WTC11 (cell line): ENCODE measurements around the gene USP15. TPM values are rescaled to one million over a fixed set of nuclear protein-coding genes. Genes with fewer than 3 reads are reported as not detected.

Experiments
- ATAC-seq: fragments of 200-7000 bp; cut with Tn5 transposase; 2 replicates; pipeline ENCODE4 v1.10.0; 2021; ENCODE audit warnings: mild to moderate bottlenecking, moderate library complexity
- CTCF ChIA-PET: fragments of 300-600 bp; sonication (Branson Sonifier 250); formaldehyde crosslinking; loops from one replicate; lab custom pipeline; 2021; ENCODE audit warnings: antibody characterized with exemption; lab: Charles Lee
- POLR2A ChIA-PET: fragments of 350-600 bp; sonication (Branson Sonifier 250); formaldehyde crosslinking; loops from one replicate; lab custom pipeline; 2021; ENCODE audit warnings: antibody characterized with exemption; lab: Charles Lee
- DNase-seq: peaks from one replicate; pipeline ENCODE4 v3.0.0; 2021; ENCODE audit warnings: low spot score
- H3K27ac Mint-ChIP-seq: 2 replicates; pipeline ENCODE4 v1.8.0; 2021; ENCODE audit warnings: mixed read lengths
- H3K27me3 Mint-ChIP-seq: 2 replicates; pipeline ENCODE4 v1.8.0; 2021; ENCODE audit warnings: low read depth, mild to moderate bottlenecking, moderate library complexity, mixed read lengths
- H3K36me3 Mint-ChIP-seq: 2 replicates; pipeline ENCODE4 v1.8.0; 2021; ENCODE audit warnings: mixed read lengths
- H3K4me1 Mint-ChIP-seq: 2 replicates; pipeline ENCODE4 v1.8.0; 2022; ENCODE audit warnings: mixed read lengths
- H3K4me3 Mint-ChIP-seq: 2 replicates; pipeline ENCODE4 v1.8.0; 2021; ENCODE audit warnings: mild to moderate bottlenecking, moderate library complexity, mixed read lengths
- H3K9me3 Mint-ChIP-seq: 2 replicates; pipeline ENCODE4 v1.8.0; 2021; ENCODE audit warnings: mixed read lengths
- ATF1 ChIP-seq: sonication (generic); formaldehyde crosslinking; IDR thresholded peaks from 2 replicates; pipeline ENCODE4 v1.8.1; 2023; ENCODE audit warnings: mild to moderate bottlenecking, moderate library complexity, missing genetic modification reagents
- CREB1 ChIP-seq: sonication (generic); formaldehyde crosslinking; IDR thresholded peaks from 2 replicates; pipeline ENCODE4 v1.8.0; 2023; ENCODE audit warnings: mild to moderate bottlenecking, missing genetic modification reagents
- EMX1 ChIP-seq: fragments of 250-450 bp; sonication (Bioruptor Pico); IDR thresholded peaks from 2 replicates; pipeline ENCODE4 v1.8.0; 2021; ENCODE audit warnings: mild to moderate bottlenecking
- ESRRA ChIP-seq: sonication (generic); formaldehyde crosslinking; IDR thresholded peaks from 2 replicates; pipeline ENCODE4 v1.8.1; 2022; ENCODE audit warnings: mild to moderate bottlenecking, missing genetic modification reagents, borderline replicate concordance
- ETV6 ChIP-seq: sonication (generic); formaldehyde crosslinking; IDR thresholded peaks from 2 replicates; pipeline ENCODE4 v1.8.1; 2022; ENCODE audit warnings: mild to moderate bottlenecking, missing genetic modification reagents
- FOXK1 ChIP-seq: sonication (generic); formaldehyde crosslinking; IDR thresholded peaks from 2 replicates; pipeline ENCODE4 v1.8.0; 2022; ENCODE audit warnings: mild to moderate bottlenecking, moderate library complexity, missing genetic modification reagents
- GABPB1 ChIP-seq: sonication (generic); formaldehyde crosslinking; IDR thresholded peaks from 2 replicates; pipeline ENCODE4 v1.8.1; 2023; ENCODE audit warnings: mild to moderate bottlenecking, missing genetic modification reagents
- JUN ChIP-seq: sonication (generic); formaldehyde crosslinking; IDR thresholded peaks from 2 replicates; pipeline ENCODE4 v1.8.0; 2023; ENCODE audit warnings: mild to moderate bottlenecking, missing genetic modification reagents
- KAT7 ChIP-seq: sonication (generic); formaldehyde crosslinking; IDR thresholded peaks from 2 replicates; pipeline ENCODE4 v1.8.1; 2023; ENCODE audit warnings: missing genetic modification reagents, mild to moderate bottlenecking, borderline replicate concordance
- MYBL2 ChIP-seq: sonication (generic); formaldehyde crosslinking; IDR thresholded peaks from 2 replicates; pipeline ENCODE4 v1.8.1; 2023; ENCODE audit warnings: mild to moderate bottlenecking, moderate library complexity, missing genetic modification reagents
- NFATC4 ChIP-seq: fragments of 250-450 bp; sonication (Bioruptor Pico); IDR thresholded peaks from 2 replicates; pipeline ENCODE4 v1.9.0; 2021; ENCODE audit warnings: mild to moderate bottlenecking
- NFE2L1 ChIP-seq: sonication (generic); formaldehyde crosslinking; IDR thresholded peaks from 2 replicates; pipeline ENCODE4 v1.8.1; 2023; ENCODE audit warnings: missing genetic modification reagents
- NR1H2 ChIP-seq: sonication (generic); formaldehyde crosslinking; IDR thresholded peaks from 2 replicates; pipeline ENCODE4 v1.9.0; 2021; ENCODE audit warnings: mild to moderate bottlenecking, moderate library complexity, missing genetic modification reagents
- NR2C2 ChIP-seq: sonication (generic); formaldehyde crosslinking; IDR thresholded peaks from 2 replicates; pipeline ENCODE4 v1.8.0; 2022; ENCODE audit warnings: mild to moderate bottlenecking, missing genetic modification reagents
- NR3C1 ChIP-seq: sonication (generic); formaldehyde crosslinking; conservative IDR thresholded peaks from 2 replicates; pipeline ENCODE4 v1.8.1; 2023; ENCODE audit warnings: low read depth, mild to moderate bottlenecking, missing genetic modification reagents
- OVOL2 ChIP-seq: fragments of 250-450 bp; sonication (Bioruptor Pico); IDR thresholded peaks from 2 replicates; pipeline ENCODE4 v1.9.0; 2021; ENCODE audit warnings: mild to moderate bottlenecking, borderline replicate concordance
- SMAD3 ChIP-seq: sonication (generic); formaldehyde crosslinking; IDR thresholded peaks from 2 replicates; pipeline ENCODE4 v1.8.0; 2022; ENCODE audit warnings: missing genetic modification reagents, mild to moderate bottlenecking, borderline replicate concordance
- SOX15 ChIP-seq: fragments of 250-450 bp; sonication (Bioruptor Pico); IDR thresholded peaks from 2 replicates; pipeline ENCODE4 v1.9.0; 2021; ENCODE audit warnings: mild to moderate bottlenecking
- TEAD1 ChIP-seq: sonication (generic); formaldehyde crosslinking; IDR thresholded peaks from 2 replicates; pipeline ENCODE4 v1.8.0; 2022; ENCODE audit warnings: mild to moderate bottlenecking, missing genetic modification reagents
- ZBTB21 ChIP-seq: sonication (generic); formaldehyde crosslinking; IDR thresholded peaks from 2 replicates; pipeline ENCODE4 v1.8.1; 2023; ENCODE audit warnings: mild to moderate bottlenecking, missing genetic modification reagents, borderline replicate concordance
- ZNF396 ChIP-seq: fragments of 250-450 bp; sonication (Bioruptor Pico); IDR thresholded peaks from 2 replicates; pipeline ENCODE4 v1.8.0; 2021; ENCODE audit warnings: mild to moderate bottlenecking, moderate library complexity, borderline replicate concordance
- ZNF423 ChIP-seq: fragments of 250-450 bp; sonication (Bioruptor Pico); IDR thresholded peaks from 2 replicates; pipeline ENCODE4 v2.1.2; 2022; ENCODE audit warnings: mild to moderate bottlenecking, moderate library complexity
- ZNF671 ChIP-seq: fragments of 250-450 bp; sonication (Bioruptor Pico); IDR thresholded peaks from 2 replicates; pipeline ENCODE4 v1.8.0; 2021; ENCODE audit warnings: mild to moderate bottlenecking
- total RNA-seq: library from RNA; stranded (reverse); gene quantifications from 3 replicates; pipeline ENCODE4 v1.2.3, GENCODE V29; 2021
- TF ChIP-seq, protein P1 (sequence below): sonication (generic); formaldehyde crosslinking; conservative IDR thresholded peaks from 2 replicates; pipeline ENCODE4 v1.8.1; 2023; ENCODE audit warnings: mild to moderate bottlenecking, low read depth, missing genetic modification reagents, moderate library complexity
- TF ChIP-seq, protein P2 (sequence below): sonication (generic); formaldehyde crosslinking; IDR thresholded peaks from 2 replicates; pipeline ENCODE4 v1.8.1; 2022; ENCODE audit warnings: mild to moderate bottlenecking, moderate library complexity, missing genetic modification reagents
- TF ChIP-seq, protein P3 (sequence below): sonication (generic); formaldehyde crosslinking; IDR thresholded peaks from 2 replicates; pipeline ENCODE4 v1.8.1; 2023; ENCODE audit warnings: mild to moderate bottlenecking, missing genetic modification reagents, moderate library complexity
- TF ChIP-seq, protein P4 (sequence below): fragments of 250-450 bp; sonication (Bioruptor Pico); IDR thresholded peaks from 2 replicates; pipeline ENCODE4 v1.8.0; 2021; ENCODE audit warnings: mild to moderate bottlenecking
- TF ChIP-seq, protein P5 (sequence below): sonication (generic); formaldehyde crosslinking; IDR thresholded peaks from 2 replicates; pipeline ENCODE4 v1.8.1; 2023; ENCODE audit warnings: mild to moderate bottlenecking, missing genetic modification reagents, moderate library complexity
- TF ChIP-seq, protein P6 (sequence below): sonication (generic); formaldehyde crosslinking; IDR thresholded peaks from 2 replicates; pipeline ENCODE4 v1.8.1; 2022; ENCODE audit warnings: low read depth, missing genetic modification reagents, borderline replicate concordance

Gene USP15
- total RNA-seq, 1 experiment from 2014 or later, result 37.2 TPM

DNA sequence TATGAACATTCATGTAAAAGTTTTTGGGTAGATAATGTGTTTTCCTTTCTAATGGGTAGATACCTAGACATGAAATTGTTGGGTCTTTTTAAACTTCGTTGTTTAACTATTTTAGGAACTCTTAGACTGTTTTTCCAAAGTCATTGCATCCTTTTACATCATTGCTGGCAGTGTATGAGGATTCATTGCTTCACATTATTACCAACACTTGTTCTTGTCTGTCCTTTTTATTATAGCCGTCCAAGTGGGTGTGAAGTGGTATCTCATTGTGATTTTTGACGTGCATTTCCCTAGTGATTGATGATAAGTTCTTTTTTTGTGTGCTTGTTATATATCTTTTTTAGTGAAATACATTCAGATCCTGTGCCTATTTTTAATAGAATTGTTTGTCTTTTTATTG, 39.4 kb downstream of the USP15 start (continued):
- TF ChIP-seq, protein P1, sequence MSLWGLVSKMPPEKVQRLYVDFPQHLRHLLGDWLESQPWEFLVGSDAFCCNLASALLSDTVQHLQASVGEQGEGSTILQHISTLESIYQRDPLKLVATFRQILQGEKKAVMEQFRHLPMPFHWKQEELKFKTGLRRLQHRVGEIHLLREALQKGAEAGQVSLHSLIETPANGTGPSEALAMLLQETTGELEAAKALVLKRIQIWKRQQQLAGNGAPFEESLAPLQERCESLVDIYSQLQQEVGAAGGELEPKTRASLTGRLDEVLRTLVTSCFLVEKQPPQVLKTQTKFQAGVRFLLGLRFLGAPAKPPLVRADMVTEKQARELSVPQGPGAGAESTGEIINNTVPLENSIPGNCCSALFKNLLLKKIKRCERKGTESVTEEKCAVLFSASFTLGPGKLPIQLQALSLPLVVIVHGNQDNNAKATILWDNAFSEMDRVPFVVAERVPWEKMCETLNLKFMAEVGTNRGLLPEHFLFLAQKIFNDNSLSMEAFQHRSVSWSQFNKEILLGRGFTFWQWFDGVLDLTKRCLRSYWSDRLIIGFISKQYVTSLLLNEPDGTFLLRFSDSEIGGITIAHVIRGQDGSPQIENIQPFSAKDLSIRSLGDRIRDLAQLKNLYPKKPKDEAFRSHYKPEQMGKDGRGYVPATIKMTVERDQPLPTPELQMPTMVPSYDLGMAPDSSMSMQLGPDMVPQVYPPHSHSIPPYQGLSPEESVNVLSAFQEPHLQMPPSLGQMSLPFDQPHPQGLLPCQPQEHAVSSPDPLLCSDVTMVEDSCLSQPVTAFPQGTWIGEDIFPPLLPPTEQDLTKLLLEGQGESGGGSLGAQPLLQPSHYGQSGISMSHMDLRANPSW (CRISPR knock-in tag), result no peak

DNA sequence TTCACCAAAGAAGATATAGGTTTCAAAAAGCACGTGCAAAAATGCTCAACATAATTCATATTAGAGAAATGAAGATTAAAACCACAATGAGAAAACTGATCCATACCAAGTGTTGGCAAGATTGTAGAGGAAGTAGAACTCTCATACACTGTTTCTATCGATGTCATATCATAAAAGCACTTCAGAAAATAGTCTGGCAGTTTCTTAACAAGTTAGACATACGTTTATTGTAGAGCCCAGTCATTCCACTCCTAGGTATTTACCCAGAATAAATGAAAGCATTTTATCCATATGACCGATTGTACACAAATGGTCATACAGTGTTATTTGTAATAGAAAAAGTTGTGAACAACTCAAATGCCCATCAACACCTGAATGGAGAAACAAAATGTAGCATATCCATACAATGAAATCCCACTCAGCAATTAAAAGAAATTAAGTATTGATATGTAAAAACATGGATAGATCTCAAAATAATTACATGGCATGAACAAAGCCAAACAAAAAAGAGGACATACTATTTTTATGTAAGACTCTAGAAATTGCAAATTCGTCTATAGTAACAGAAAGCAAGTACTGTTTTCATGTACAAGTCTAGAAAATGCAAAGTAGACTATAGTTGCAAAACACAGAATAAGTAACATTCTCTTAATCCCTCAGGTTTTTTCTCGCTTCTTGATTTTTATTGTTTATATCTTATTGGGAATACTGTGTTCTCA, 41.0 kb downstream of the USP15 start:
- ChIA-PET CTCF (no interaction called here), POLR2A (no interaction called here)
- H3K4me1 Mint-ChIP-seq, result no peaks in the 10 kb centered on the region
- no peak overlapping the region for H3K27ac Mint-ChIP-seq
- peaks cover 37% of the 10 kb centered on the region for H3K36me3 Mint-ChIP-seq
- ATAC-seq (no peak), DNase-seq (no peak)
- H3K9me3 Mint-ChIP-seq, result peaks cover 17% of the 10 kb centered on the region
- TF ChIP-seq NR1H2 (no peak), ESRRA (no peak), KAT7 (no peak), GABPB1 (no peak), ZNF396 (CRISPR knock-in tag) (no peak), TEAD1 (CRISPR knock-in tag) (no peak), SOX15 (CRISPR knock-in tag) (no peak), CREB1 (CRISPR knock-in tag) (no peak), MYBL2 (CRISPR knock-in tag) (no peak), NFE2L1 (CRISPR knock-in tag) (no peak), ZBTB21 (no peak), ZNF671 (CRISPR knock-in tag) (no peak), NFATC4 (CRISPR knock-in tag) (no peak), ETV6 (CRISPR knock-in tag) (no peak)
- TF ChIP-seq, protein P2, sequence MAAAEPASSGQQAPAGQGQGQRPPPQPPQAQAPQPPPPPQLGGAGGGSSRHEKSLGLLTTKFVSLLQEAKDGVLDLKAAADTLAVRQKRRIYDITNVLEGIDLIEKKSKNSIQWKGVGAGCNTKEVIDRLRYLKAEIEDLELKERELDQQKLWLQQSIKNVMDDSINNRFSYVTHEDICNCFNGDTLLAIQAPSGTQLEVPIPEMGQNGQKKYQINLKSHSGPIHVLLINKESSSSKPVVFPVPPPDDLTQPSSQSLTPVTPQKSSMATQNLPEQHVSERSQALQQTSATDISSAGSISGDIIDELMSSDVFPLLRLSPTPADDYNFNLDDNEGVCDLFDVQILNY (CRISPR knock-in tag), result no peak
- TF ChIP-seq, protein P3, sequence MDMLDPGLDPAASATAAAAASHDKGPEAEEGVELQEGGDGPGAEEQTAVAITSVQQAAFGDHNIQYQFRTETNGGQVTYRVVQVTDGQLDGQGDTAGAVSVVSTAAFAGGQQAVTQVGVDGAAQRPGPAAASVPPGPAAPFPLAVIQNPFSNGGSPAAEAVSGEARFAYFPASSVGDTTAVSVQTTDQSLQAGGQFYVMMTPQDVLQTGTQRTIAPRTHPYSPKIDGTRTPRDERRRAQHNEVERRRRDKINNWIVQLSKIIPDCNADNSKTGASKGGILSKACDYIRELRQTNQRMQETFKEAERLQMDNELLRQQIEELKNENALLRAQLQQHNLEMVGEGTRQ, result no peak
- TF ChIP-seq, protein P4, sequence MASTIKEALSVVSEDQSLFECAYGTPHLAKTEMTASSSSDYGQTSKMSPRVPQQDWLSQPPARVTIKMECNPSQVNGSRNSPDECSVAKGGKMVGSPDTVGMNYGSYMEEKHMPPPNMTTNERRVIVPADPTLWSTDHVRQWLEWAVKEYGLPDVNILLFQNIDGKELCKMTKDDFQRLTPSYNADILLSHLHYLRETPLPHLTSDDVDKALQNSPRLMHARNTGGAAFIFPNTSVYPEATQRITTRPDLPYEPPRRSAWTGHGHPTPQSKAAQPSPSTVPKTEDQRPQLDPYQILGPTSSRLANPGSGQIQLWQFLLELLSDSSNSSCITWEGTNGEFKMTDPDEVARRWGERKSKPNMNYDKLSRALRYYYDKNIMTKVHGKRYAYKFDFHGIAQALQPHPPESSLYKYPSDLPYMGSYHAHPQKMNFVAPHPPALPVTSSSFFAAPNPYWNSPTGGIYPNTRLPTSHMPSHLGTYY, result no peak
- H3K27me3 Mint-ChIP-seq, result no peaks in the 10 kb centered on the region
- no peak overlapping the region for H3K4me3 Mint-ChIP-seq

DNA sequence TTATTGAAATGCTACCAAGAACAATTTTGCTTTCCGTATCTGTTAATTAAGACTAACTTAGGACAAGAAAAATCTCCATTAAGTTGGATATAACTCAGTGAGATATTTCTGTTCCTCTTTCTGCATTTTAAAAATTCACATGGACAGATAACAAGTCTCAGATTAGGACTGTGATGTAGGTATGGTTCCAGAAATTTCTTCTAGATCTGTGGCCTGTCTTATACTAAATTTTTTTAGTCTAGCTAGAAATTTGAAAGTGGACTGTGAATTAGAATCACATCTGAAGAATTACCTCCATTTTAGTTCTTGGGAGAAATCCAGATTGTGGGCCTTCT, 41.6 kb downstream of the USP15 start:
- no peak for ATAC-seq
- Mint-ChIP-seq H3K36me3 (peaks cover 37% of the 10 kb centered on the region), H3K27ac (no peak overlapping the region), H3K4me1 (no peaks in the 10 kb centered on the region), H3K9me3 (peaks cover 17% of the 10 kb centered on the region), H3K27me3 (no peaks in the 10 kb centered on the region), H3K4me3 (no peak overlapping the region)
- DNase-seq, result no peak
- POLR2A ChIA-PET, result no interaction called here
- CTCF ChIA-PET, result no interaction called here
- TF ChIP-seq ZNF423 (CRISPR knock-in tag) (no peak), ATF1 (CRISPR knock-in tag) (no peak), FOXK1 (CRISPR knock-in tag) (no peak), JUN (CRISPR knock-in tag) (no peak), EMX1 (CRISPR knock-in tag) (no peak), KAT7 (no peak), OVOL2 (no peak), NR3C1 (CRISPR knock-in tag) (no peak), GABPB1 (no peak), NR2C2 (CRISPR knock-in tag) (no peak), SMAD3 (no peak)
- TF ChIP-seq, protein P5, sequence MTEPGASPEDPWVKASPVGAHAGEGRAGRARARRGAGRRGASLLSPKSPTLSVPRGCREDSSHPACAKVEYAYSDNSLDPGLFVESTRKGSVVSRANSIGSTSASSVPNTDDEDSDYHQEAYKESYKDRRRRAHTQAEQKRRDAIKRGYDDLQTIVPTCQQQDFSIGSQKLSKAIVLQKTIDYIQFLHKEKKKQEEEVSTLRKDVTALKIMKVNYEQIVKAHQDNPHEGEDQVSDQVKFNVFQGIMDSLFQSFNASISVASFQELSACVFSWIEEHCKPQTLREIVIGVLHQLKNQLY (CRISPR knock-in tag), result no peak
- TF ChIP-seq, protein P6, sequence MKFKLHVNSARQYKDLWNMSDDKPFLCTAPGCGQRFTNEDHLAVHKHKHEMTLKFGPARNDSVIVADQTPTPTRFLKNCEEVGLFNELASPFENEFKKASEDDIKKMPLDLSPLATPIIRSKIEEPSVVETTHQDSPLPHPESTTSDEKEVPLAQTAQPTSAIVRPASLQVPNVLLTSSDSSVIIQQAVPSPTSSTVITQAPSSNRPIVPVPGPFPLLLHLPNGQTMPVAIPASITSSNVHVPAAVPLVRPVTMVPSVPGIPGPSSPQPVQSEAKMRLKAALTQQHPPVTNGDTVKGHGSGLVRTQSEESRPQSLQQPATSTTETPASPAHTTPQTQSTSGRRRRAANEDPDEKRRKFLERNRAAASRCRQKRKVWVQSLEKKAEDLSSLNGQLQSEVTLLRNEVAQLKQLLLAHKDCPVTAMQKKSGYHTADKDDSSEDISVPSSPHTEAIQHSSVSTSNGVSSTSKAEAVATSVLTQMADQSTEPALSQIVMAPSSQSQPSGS (CRISPR knock-in tag), result no peak
